ENCODE measurements around the gene SYT14.

Gene SYT14

GRCh38 chr1:210214573-210215409 is 276.8 kb downstream of the SYT14 start:
- no peak for DNase-seq

DNA sequence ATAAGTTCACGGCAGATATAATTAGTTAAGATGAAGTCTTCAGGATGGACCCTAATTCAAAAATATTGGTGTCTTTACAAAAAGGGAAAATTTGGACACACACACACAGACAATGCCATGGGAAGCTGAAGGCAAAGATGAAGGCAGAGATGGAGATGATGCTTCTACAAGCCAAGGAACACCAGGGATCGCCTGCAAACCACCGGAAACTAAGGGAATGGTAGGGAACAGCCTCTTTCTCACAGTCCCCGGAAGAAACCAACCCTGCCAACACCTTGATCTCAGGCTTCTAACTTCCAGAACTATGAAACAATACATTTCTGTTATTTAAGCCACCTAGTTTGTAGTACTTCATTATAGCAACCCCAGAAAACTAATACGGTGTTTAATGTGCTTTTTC is 279.5 kb downstream of the SYT14 start:
- no peak for DNase-seq

GRCh38 chr1:210218047-210218446 is 280.0 kb downstream of the SYT14 start:
- no peak for DNase-seq
